Measurements from ENCODE around the gene MAD1L1.

The MAD1L1 gene

GRCh38 chr7:1859266-1860035, 373.3 kb downstream of the MAD1L1 start:
- Histone ChIP-seq H3K27ac (ENCODE audit: low read depth, low read length) (no peak overlapping the region), H3K9ac (ENCODE audit: low read length) (no peak overlapping the region), H4K20me1 (ENCODE audit: low read depth, low read length) (no peaks in the 10 kb centered on the region), H3K9me2 (replicated peaks; ENCODE audit: insufficient read depth, low read length) (no peaks in the 10 kb centered on the region), H3K4me3 (ENCODE audit: insufficient read depth, low read length, poor library complexity, severe bottlenecking) (no peak overlapping the region), H3K79me2 (ENCODE audit: insufficient read depth, low read length) (no peaks in the 10 kb centered on the region), H3K4me2 (ENCODE audit: low read depth, low read length, poor library complexity, severe bottlenecking) (no peak overlapping the region), H3F3A (ENCODE audit: insufficient read depth) (no peaks in the 10 kb centered on the region), H3K36me3 (ENCODE audit: low read length) (no peaks in the 10 kb centered on the region), H3K27me3 (ENCODE audit: low read length) (no peaks in the 10 kb centered on the region), H3K9me3 (ENCODE audit: insufficient read depth, low read length) (no peaks in the 10 kb centered on the region), H2AFZ (ENCODE audit: low read depth, low read length, severe bottlenecking) (no peak overlapping the region)
- TF ChIP-seq EZH2phosphoT487 (conservative IDR thresholded peaks at IDR 0.05; ENCODE audit: low read length) (no peak), CTCF (IDR thresholded peaks at IDR 0.05; ENCODE audit: insufficient read depth, low read length, poor library complexity, severe bottlenecking) (no peak)

- no peaks in the 10 kb centered on the region for H4K20me1 ChIP-seq (ENCODE audit: low read depth, low read length)
- TF ChIP-seq CTCF (IDR thresholded peaks at IDR 0.05; ENCODE audit: insufficient read depth, low read length, poor library complexity, severe bottlenecking) = no peak
- no peak for TF ChIP-seq EZH2phosphoT487 (conservative IDR thresholded peaks at IDR 0.05; ENCODE audit: low read length)
Observed at GRCh38 chr7:1858435-1859265, 374.1 kb downstream of the MAD1L1 start.

GRCh38 chr7:1857487-1858421, 375.0 kb downstream of the MAD1L1 start:
- H3K9ac ChIP-seq (ENCODE audit: low read length) = no peak overlapping the region
- no peak overlapping the region for H3K4me2 ChIP-seq (ENCODE audit: low read depth, low read length, poor library complexity, severe bottlenecking)
- TF ChIP-seq EZH2phosphoT487 (conservative IDR thresholded peaks at IDR 0.05; ENCODE audit: low read length) (no peak), CTCF (IDR thresholded peaks at IDR 0.05; ENCODE audit: insufficient read depth, low read length, poor library complexity, severe bottlenecking) (no peak)
- H3K9me3 ChIP-seq (ENCODE audit: insufficient read depth, low read length) = no peaks in the 10 kb centered on the region
- no peaks in the 10 kb centered on the region for H3K9me2 ChIP-seq (replicated peaks; ENCODE audit: insufficient read depth, low read length)
- H3F3A ChIP-seq (ENCODE audit: insufficient read depth) = no peaks in the 10 kb centered on the region
- H3K4me3 ChIP-seq (ENCODE audit: insufficient read depth, low read length, poor library complexity, severe bottlenecking) = no peak overlapping the region
- H3K79me2 ChIP-seq (ENCODE audit: insufficient read depth, low read length) = no peaks in the 10 kb centered on the region
- H4K20me1 ChIP-seq (ENCODE audit: low read depth, low read length) = no peaks in the 10 kb centered on the region
- no peak overlapping the region for H2AFZ ChIP-seq (ENCODE audit: low read depth, low read length, severe bottlenecking)
- no peak overlapping the region for H3K27ac ChIP-seq (ENCODE audit: low read depth, low read length)
- H3K36me3 ChIP-seq (ENCODE audit: low read length) = no peaks in the 10 kb centered on the region
- H3K27me3 ChIP-seq (ENCODE audit: low read length) = no peaks in the 10 kb centered on the region

More at GRCh38 chr7:1858435-1859265, 374.1 kb downstream of the MAD1L1 start:
- Histone ChIP-seq H3K36me3 (ENCODE audit: low read length) (no peaks in the 10 kb centered on the region), H2AFZ (ENCODE audit: low read depth, low read length, severe bottlenecking) (no peak overlapping the region), H3K27me3 (ENCODE audit: low read length) (no peaks in the 10 kb centered on the region), H3F3A (ENCODE audit: insufficient read depth) (no peaks in the 10 kb centered on the region), H3K9ac (ENCODE audit: low read length) (no peak overlapping the region), H3K4me3 (ENCODE audit: insufficient read depth, low read length, poor library complexity, severe bottlenecking) (no peak overlapping the region), H3K4me2 (ENCODE audit: low read depth, low read length, poor library complexity, severe bottlenecking) (no peak overlapping the region), H3K9me3 (ENCODE audit: insufficient read depth, low read length) (no peaks in the 10 kb centered on the region), H3K27ac (ENCODE audit: low read depth, low read length) (no peak overlapping the region), H3K79me2 (ENCODE audit: insufficient read depth, low read length) (no peaks in the 10 kb centered on the region), H3K9me2 (replicated peaks; ENCODE audit: insufficient read depth, low read length) (no peaks in the 10 kb centered on the region)
